OCI-LY3 (cell line): ENCODE measurements around the gene FBXW8.

Experiments
- H2AFZ ChIP-seq: fragments of 200-600, 300-600 bp; shearing (Covaris generic); 2 replicates; pipeline ENCODE4 v1.6.0; 2014; ENCODE audit warnings: antibody characterized with exemption, low read depth, low read length
- H3K27ac ChIP-seq: fragments of 200-600, 300-600 bp; sonication (generic); 2 replicates; pipeline ENCODE4 v1.5.1; 2014; ENCODE audit warnings: mild to moderate bottlenecking, low read length, moderate library complexity, mixed read lengths
- H3K27me3 ChIP-seq: fragments of 200-600, 300-600 bp; sonication (generic); 2 replicates; pipeline ENCODE4 v1.6.1; 2014; ENCODE audit warnings: low read depth, low read length, mixed read lengths
- H3K36me3 ChIP-seq: fragments of 200-600, 300-600 bp; sonication (generic); replicated peaks from 2 replicates; pipeline ENCODE3; 2014; ENCODE audit warnings: low read depth, low read length, mixed read lengths
- H3K4me1 ChIP-seq: fragments of 300-600, 200-600 bp; sonication (generic); 2 replicates; pipeline ENCODE4 v1.6.1; 2014; ENCODE audit warnings: low read length, mixed read lengths
- H3K4me2 ChIP-seq: fragments of 200-600, 300-600 bp; sonication (generic); 2 replicates; pipeline ENCODE4 v1.6.1; 2014; ENCODE audit warnings: low read length, mixed read lengths
- H3K4me3 ChIP-seq: fragments of 300-600, 200-600 bp; sonication (generic); 2 replicates; pipeline ENCODE4 v1.5.1; 2014; ENCODE audit warnings: antibody characterized with exemption, mild to moderate bottlenecking, low read length, moderate library complexity
- H3K79me2 ChIP-seq: fragments of 300-600, 200-600 bp; shearing (Covaris generic); 2 replicates; pipeline ENCODE4 v1.6.1; 2014; ENCODE audit warnings: mild to moderate bottlenecking, low read length, mixed read lengths
- H3K9ac ChIP-seq: fragments of 300-600, 200-600 bp; shearing (Covaris generic); 2 replicates; pipeline ENCODE4 v1.6.0; 2014; ENCODE audit warnings: mild to moderate bottlenecking, low read length, moderate library complexity
- H3K9me3 ChIP-seq: fragments of 200-600, 300-600 bp; shearing (Covaris generic); 2 replicates; pipeline ENCODE4 v1.6.1; 2014; ENCODE audit warnings: low read length, mixed read lengths; ENCODE audit not compliant: insufficient read depth
- H4K20me1 ChIP-seq: fragments of 200-600, 300-600 bp; sonication (generic); 2 replicates; pipeline ENCODE4 v1.6.1; 2016; ENCODE audit warnings: low read length, mixed read lengths; ENCODE audit not compliant: insufficient read depth
- EZH2phosphoT487 ChIP-seq: fragments of 200-600 bp; shearing (Covaris generic); IDR thresholded peaks from 2 replicates; pipeline ENCODE4 v1.6.1; 2018; ENCODE audit warnings: antibody characterized with exemption, mixed run types, low read depth
- TF ChIP-seq, protein P1 (sequence below): fragments of 200-600, 300-600 bp; sonication (generic); IDR thresholded peaks from 2 replicates; pipeline ENCODE4 v1.5.1; 2014; ENCODE audit warnings: antibody characterized with exemption, low read length, low read depth

FBXW8 gene

GRCh38 chr12:117026921-117027250 is 116.1 kb downstream of the FBXW8 start:
- Histone ChIP-seq H3K9ac (no peak overlapping the region), H3K79me2 (no peaks in the 10 kb centered on the region), H3K9me3 (no peaks in the 10 kb centered on the region), H4K20me1 (0 out of 2 replicates have a peak, but pooled peaks cover 4% of the 10 kb centered on the region), H3K4me3 (no peak overlapping the region), H3K27ac (no peak overlapping the region), H3K36me3 (peaks cover 55% of the 10 kb centered on the region), H3K4me2 (no peak overlapping the region), H3K27me3 (no peaks in the 10 kb centered on the region), H3K4me1 (peaks cover 5% of the 10 kb centered on the region; the same call in 1 of the 2 replicates), H2AFZ (no peak overlapping the region)
- TF ChIP-seq, protein P1, sequence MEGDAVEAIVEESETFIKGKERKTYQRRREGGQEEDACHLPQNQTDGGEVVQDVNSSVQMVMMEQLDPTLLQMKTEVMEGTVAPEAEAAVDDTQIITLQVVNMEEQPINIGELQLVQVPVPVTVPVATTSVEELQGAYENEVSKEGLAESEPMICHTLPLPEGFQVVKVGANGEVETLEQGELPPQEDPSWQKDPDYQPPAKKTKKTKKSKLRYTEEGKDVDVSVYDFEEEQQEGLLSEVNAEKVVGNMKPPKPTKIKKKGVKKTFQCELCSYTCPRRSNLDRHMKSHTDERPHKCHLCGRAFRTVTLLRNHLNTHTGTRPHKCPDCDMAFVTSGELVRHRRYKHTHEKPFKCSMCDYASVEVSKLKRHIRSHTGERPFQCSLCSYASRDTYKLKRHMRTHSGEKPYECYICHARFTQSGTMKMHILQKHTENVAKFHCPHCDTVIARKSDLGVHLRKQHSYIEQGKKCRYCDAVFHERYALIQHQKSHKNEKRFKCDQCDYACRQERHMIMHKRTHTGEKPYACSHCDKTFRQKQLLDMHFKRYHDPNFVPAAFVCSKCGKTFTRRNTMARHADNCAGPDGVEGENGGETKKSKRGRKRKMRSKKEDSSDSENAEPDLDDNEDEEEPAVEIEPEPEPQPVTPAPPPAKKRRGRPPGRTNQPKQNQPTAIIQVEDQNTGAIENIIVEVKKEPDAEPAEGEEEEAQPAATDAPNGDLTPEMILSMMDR: no peak
- TF ChIP-seq EZH2phosphoT487: no peak

DNA sequence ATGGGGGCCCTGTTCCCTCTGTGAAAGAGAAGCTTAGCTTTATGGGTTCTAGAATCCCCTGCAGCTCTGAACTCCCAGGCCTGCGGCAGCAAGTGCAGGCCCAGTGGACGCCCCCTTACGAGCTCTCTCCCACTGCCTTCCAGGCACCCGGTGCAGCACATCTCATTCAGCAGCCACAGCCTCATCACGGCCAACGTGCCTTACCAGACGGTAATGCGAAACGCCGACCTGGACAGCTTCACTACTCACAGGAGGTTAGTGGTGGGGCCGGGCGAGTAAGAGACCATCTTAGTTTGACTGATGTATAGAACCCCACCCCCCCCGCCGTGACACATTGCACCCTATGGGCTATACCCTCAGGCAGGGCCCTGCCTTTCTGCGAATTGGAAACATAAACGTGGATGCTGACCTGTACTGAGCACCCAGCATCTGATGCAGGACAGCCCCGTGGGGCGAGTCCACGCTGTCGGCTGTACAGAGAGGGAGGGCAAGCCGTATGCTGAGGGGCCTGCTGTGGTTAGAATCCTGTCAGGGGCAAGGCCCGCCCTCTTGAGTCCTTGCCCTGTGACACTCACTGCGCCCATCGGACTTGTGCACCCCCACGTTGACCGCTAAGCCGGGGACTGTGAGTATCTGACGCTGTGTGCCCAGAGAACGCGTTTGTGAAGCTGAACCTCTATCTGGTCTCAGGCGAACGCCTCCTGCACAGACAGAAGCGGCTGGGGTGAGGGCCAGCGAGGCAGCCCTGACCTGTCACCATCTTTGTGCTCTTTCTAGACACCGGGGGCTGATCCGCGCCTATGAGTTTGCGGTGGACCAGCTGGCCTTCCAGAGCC is 116.7 kb downstream of the FBXW8 start:
- Histone ChIP-seq H4K20me1 (0 out of 2 replicates have a peak, but pooled peaks cover 4% of the 10 kb centered on the region), H3K79me2 (no peaks in the 10 kb centered on the region), H3K36me3 (peaks cover 54% of the 10 kb centered on the region), H3K4me2 (no peak overlapping the region), H3K4me1 (peaks cover 5% of the 10 kb centered on the region; the same call in 1 of the 2 replicates), H3K9me3 (no peaks in the 10 kb centered on the region), H2AFZ (no peak overlapping the region), H3K4me3 (no peak overlapping the region), H3K27me3 (no peaks in the 10 kb centered on the region), H3K27ac (no peak overlapping the region), H3K9ac (no peak overlapping the region)
- TF ChIP-seq, protein P1: no peak
- TF ChIP-seq EZH2phosphoT487: no peak

- TF ChIP-seq, protein P1: no peak
- no peak for TF ChIP-seq EZH2phosphoT487
- Histone ChIP-seq H3K9me3 (no peaks in the 10 kb centered on the region), H2AFZ (no peak overlapping the region), H3K27ac (no peak overlapping the region), H3K4me1 (peaks cover 5% of the 10 kb centered on the region; the same call in 1 of the 2 replicates), H4K20me1 (0 out of 2 replicates have a peak, but pooled peaks cover 4% of the 10 kb centered on the region), H3K4me3 (no peak overlapping the region), H3K27me3 (no peaks in the 10 kb centered on the region), H3K4me2 (no peak overlapping the region), H3K79me2 (no peaks in the 10 kb centered on the region), H3K9ac (no peak overlapping the region), H3K36me3 (peaks cover 50% of the 10 kb centered on the region)
These were observed 117.5 kb downstream of the FBXW8 start for GRCh38 chr12:117028254-117028653.

- H3K4me3 ChIP-seq: no peak overlapping the region
- H3K9ac ChIP-seq: no peak overlapping the region
- H3K9me3 ChIP-seq: no peaks in the 10 kb centered on the region
- no peak overlapping the region for H3K4me2 ChIP-seq
- peaks cover 5% of the 10 kb centered on the region; the same call in 1 of the 2 replicates for H3K4me1 ChIP-seq
- no peak overlapping the region for H2AFZ ChIP-seq
- no peak for TF ChIP-seq EZH2phosphoT487
- TF ChIP-seq, protein P1: no peak
- H4K20me1 ChIP-seq: 0 out of 2 replicates have a peak, but pooled peaks cover under 1% of the 10 kb centered on the region
- H3K27me3 ChIP-seq: no peaks in the 10 kb centered on the region
- H3K36me3 ChIP-seq: peaks cover 36% of the 10 kb centered on the region
- no peak overlapping the region for H3K27ac ChIP-seq
- H3K79me2 ChIP-seq: no peaks in the 10 kb centered on the region
These were observed 119.6 kb downstream of the FBXW8 start for GRCh38 chr12:117030187-117030900.
